Endothelial cell (in vitro differentiated cells): ENCODE data around the gene ALK. TPM values are rescaled to one million over a fixed set of nuclear protein-coding genes. Genes with fewer than 3 reads are reported as not detected.

ENCODE experiments used
- DNase-seq: peaks from one replicate; pipeline ENCODE4 v3.0.0; 2021; ENCODE audit warnings: low spot score
- H3K27ac Mint-ChIP-seq: one replicate; pipeline ENCODE4 v1.8.0; 2021; ENCODE audit warnings: mixed read lengths, inconsistent platforms; ENCODE audit not compliant: unreplicated experiment
- H3K27me3 Mint-ChIP-seq: one replicate; pipeline ENCODE4 v1.8.0; 2021; ENCODE audit warnings: mild to moderate bottlenecking, moderate library complexity, mixed read lengths, inconsistent platforms; ENCODE audit not compliant: unreplicated experiment
- H3K36me3 Mint-ChIP-seq: one replicate; pipeline ENCODE4 v1.8.0; 2021; ENCODE audit warnings: mild to moderate bottlenecking, low read depth, mixed read lengths, inconsistent platforms; ENCODE audit not compliant: unreplicated experiment
- H3K4me1 Mint-ChIP-seq: one replicate; pipeline ENCODE4 v1.8.0; 2021; ENCODE audit warnings: mild to moderate bottlenecking, mixed read lengths, inconsistent platforms; ENCODE audit not compliant: unreplicated experiment
- H3K4me3 Mint-ChIP-seq: one replicate; pipeline ENCODE4 v1.8.0; 2021; ENCODE audit warnings: mild to moderate bottlenecking, mixed read lengths, inconsistent platforms; ENCODE audit not compliant: unreplicated experiment
- H3K9me3 Mint-ChIP-seq: one replicate; pipeline ENCODE4 v1.8.0; 2021; ENCODE audit warnings: mixed read lengths, inconsistent platforms; ENCODE audit not compliant: unreplicated experiment
- total RNA-seq: library from RNA; stranded (reverse); fragmentation: NEBNext Ultra II Directional; extraction: Animal tissue kit (Norgen Biotek cat#: 25700); gene quantifications from one replicate; pipeline ENCODE4 v1.2.1, GENCODE V29; 2021; ENCODE audit not compliant: unreplicated experiment
- TF ChIP-seq, protein P1 (sequence below): fragments of 200-600 bp; sonication (generic); IDR thresholded peaks from one replicate; pipeline ENCODE4 v1.5.0; 2021; ENCODE audit warnings: antibody characterized with exemption; ENCODE audit not compliant: unreplicated experiment

ALK gene
- total RNA-seq, 1 donor from 2014 or later = 0.05 TPM

DNA sequence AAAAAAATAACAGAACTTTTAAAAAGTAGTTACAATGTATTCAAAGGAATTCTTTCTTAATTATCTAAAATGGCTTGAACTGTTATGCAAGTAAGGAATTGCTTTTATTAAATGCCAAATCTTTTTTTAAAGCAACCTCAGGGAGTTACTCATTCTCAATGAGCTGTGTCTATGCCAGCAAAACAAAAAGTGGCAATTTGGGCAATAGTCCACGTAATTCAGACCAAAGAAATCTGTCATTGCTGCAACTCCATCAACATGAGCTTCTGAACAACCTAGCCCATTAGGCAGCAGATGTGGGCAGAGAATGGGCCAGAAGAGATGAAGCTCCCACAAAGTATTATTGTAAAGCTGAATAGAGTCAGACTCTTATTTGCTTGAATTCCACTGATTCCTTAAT is 118.4 kb downstream of the ALK start:
- Mint-ChIP-seq H3K9me3 (no peaks in the 10 kb centered on the region), H3K4me3 (no peak overlapping the region), H3K27me3 (peaks cover 2% of the 10 kb centered on the region), H3K4me1 (no peaks in the 10 kb centered on the region), H3K27ac (no peak overlapping the region), H3K36me3 (no peaks in the 10 kb centered on the region)
- TF ChIP-seq, protein P1, sequence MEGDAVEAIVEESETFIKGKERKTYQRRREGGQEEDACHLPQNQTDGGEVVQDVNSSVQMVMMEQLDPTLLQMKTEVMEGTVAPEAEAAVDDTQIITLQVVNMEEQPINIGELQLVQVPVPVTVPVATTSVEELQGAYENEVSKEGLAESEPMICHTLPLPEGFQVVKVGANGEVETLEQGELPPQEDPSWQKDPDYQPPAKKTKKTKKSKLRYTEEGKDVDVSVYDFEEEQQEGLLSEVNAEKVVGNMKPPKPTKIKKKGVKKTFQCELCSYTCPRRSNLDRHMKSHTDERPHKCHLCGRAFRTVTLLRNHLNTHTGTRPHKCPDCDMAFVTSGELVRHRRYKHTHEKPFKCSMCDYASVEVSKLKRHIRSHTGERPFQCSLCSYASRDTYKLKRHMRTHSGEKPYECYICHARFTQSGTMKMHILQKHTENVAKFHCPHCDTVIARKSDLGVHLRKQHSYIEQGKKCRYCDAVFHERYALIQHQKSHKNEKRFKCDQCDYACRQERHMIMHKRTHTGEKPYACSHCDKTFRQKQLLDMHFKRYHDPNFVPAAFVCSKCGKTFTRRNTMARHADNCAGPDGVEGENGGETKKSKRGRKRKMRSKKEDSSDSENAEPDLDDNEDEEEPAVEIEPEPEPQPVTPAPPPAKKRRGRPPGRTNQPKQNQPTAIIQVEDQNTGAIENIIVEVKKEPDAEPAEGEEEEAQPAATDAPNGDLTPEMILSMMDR = no peak
- DNase-seq = no peak

DNA sequence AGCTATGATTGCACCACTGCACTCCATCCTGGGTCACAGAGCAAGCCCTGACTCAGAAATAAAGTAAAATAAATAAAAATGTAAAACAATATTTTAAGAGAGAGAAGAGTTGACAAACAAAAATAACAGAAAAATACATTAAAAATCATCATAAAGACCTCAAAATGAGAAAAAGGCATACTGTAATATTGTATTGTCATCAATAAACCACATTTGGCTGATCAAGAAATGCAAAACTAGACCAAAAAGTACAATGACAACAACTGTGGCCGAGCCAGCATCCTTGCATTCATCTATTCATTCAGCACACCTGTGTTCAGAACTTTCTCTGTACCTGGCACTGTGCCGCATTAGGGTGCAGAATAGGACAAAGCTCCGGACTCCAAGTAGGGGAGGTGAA is 121.8 kb downstream of the ALK start:
- H3K36me3 Mint-ChIP-seq = no peaks in the 10 kb centered on the region
- no peak overlapping the region for H3K4me3 Mint-ChIP-seq
- peaks cover 2% of the 10 kb centered on the region for H3K4me1 Mint-ChIP-seq
- no peak for DNase-seq
- no peak overlapping the region for H3K27ac Mint-ChIP-seq
- no peaks in the 10 kb centered on the region for H3K27me3 Mint-ChIP-seq
- H3K9me3 Mint-ChIP-seq = no peaks in the 10 kb centered on the region
- TF ChIP-seq, protein P1 = no peak

DNA sequence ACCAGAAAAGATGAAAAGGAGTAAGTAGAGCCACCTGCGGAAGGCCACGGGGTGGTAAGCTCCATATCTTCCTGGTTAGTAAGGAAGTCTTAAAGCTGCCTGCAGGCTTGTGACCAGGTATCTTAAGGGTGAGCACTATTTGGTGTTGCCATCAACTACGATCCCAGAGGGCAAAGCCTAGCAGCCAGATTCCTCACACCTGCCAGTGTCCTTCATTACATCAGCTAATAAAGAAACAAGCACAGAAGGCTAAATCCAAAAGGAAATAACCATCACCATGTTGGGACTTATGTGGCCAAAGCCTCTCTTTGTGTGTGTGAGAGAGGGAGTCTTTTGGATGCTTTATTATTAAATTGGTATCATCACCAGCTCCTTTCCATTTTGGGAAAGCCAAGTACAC is 123.5 kb downstream of the ALK start:
- H3K9me3 Mint-ChIP-seq = no peaks in the 10 kb centered on the region
- no peak for DNase-seq
- no peak overlapping the region for H3K4me3 Mint-ChIP-seq

DNA sequence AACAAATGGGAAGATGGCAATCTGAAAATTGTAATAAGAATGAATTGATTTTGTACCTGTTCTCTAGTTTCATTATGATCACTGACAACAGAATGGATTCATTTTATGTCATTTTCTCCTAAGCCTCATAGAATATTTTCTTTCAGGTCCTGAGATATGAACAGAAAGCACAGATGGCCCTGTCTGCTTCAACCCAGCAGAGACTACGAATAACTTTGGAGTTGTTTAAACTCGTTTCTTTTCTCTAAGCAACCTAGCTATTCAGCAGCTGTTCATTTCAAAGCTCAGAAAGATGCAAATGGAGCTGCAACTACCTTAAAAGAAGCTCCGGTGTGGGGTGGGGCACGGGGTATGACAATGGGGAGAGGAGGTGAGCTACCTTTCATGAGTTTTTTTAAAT is 124.9 kb downstream of the ALK start:
- H3K4me1 Mint-ChIP-seq = peaks cover 2% of the 10 kb centered on the region
- TF ChIP-seq, protein P1 = no peak
- no peaks in the 10 kb centered on the region for H3K36me3 Mint-ChIP-seq
- no peaks in the 10 kb centered on the region for H3K27me3 Mint-ChIP-seq
- H3K4me3 Mint-ChIP-seq = no peak overlapping the region
- no peak for DNase-seq
- no peak overlapping the region for H3K27ac Mint-ChIP-seq
- no peaks in the 10 kb centered on the region for H3K9me3 Mint-ChIP-seq

More for the DNA sequence above, 123.5 kb downstream of the ALK start:
- Mint-ChIP-seq H3K4me1 (peaks cover 2% of the 10 kb centered on the region), H3K27me3 (no peaks in the 10 kb centered on the region), H3K27ac (no peak overlapping the region), H3K36me3 (no peaks in the 10 kb centered on the region)
- TF ChIP-seq, protein P1 = no peak

DNA sequence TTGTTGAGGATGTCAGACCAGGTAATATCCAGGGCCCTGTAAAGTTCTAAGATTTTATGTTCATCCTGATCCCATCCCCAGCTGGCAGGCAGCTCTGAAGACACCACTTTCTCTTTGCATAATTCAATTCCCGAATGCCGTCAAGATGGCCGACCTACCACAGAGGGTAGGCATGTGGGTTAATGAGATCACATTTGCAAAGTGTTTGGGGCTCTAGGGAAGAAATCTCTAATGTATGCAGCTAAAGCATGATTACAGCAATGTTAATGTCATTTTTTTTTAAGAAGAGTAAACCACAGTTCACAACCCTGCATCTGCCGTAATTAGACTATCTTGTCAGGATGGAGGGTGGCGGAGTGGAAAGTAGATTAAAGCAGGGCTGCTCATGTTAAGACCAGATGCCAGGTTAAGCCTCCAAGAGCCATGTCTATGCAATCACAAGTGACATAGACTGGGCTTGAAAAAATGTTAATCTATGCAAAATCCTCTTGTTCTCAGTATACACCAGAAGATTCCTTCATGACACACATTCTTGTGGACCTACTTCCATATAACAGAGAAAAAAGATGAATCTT is 131.4 kb downstream of the ALK start:
- Mint-ChIP-seq H3K4me3 (no peak overlapping the region), H3K36me3 (no peaks in the 10 kb centered on the region), H3K9me3 (no peaks in the 10 kb centered on the region), H3K4me1 (no peaks in the 10 kb centered on the region), H3K27ac (no peak overlapping the region), H3K27me3 (no peaks in the 10 kb centered on the region)
- TF ChIP-seq, protein P1 = no peak
- DNase-seq = no peak
